Pancreas (tissue), 10 donors: ENCODE results near the gene NT5DC1. TPM values are rescaled to one million over a fixed set of nuclear protein-coding genes. Genes with fewer than 3 reads are reported as not detected.
A peak's percentile ranks its signal among the peaks of the same experiment; 100 is the strongest.

ENCODE experiments used
- ATAC-seq, 4 donors: fragments of 200-7000 bp; cut with Tn5 transposase; one replicate each; pipeline versions ENCODE4 v1.8.0 to v1.9.1; 2020; ENCODE audit warnings: mild to moderate bottlenecking in 4 of 4, moderate library complexity in 4 of 4
- DNase-seq, 6 donors: peaks; one replicate each; pipeline ENCODE4 v3.0.0-alpha.2; 2020
- FAIRE-seq: peaks from 2 replicates; lab custom pipeline; 2012; peaks lifted over from hg19 to GRCh38; lab: Jason Lieb, UNC
- H3K27ac ChIP-seq, 4 donors: fragments of 200-600 bp; sonication (generic); 1 replicate in 3 of 4; 2 replicates in 1 of 4; pipeline versions ENCODE4 v1.5.0 to v1.8.0; 2020
- H3K27me3 ChIP-seq, 4 donors: fragments of 200-600 bp; one replicate each; pipeline ENCODE4 v1.8.0; 2021
- H3K36me3 ChIP-seq, 3 donors: fragments of 200-600 bp; sonication (generic) in 1 of 3; one replicate each; pipeline versions ENCODE4 v1.5.0 to v1.8.0; 2020 to 2021
- H3K4me1 ChIP-seq, 3 donors: fragments of 200-600 bp; one replicate each; pipeline ENCODE4 v1.8.0; 2021
- H3K4me3 ChIP-seq, 4 donors: fragments of 200-600 bp; sonication (generic) in 2 of 4; one replicate each; pipeline versions ENCODE4 v1.5.0 to v1.8.0; 2020 to 2021
- H3K9me3 ChIP-seq, 4 donors: fragments of 200-600 bp; one replicate each; pipeline ENCODE4 v1.8.0; 2021
- WGBS, 2 donors: extraction: QIAGEN DNeasy Blood & Tissue Kit; methylation state at CpG; one replicate each; pipeline ENCODE4 v1.1.7; 2013; 5-methylcytosine and 5-hydroxymethylcytosine counted together
- intact Hi-C, 3 donors: fragments of 100-400 bp; cut with DNase I; formaldehyde crosslinking; loops; one replicate each; pipeline versions ENCODE4 v1.11.1 to v1.14.2; 2022
- polyA plus RNA-seq, 2 donors: library from polyadenylated mRNA; stranded (reverse); fragments of 200-250 nt; gene quantifications; one replicate each; pipeline ENCODE4 v1.2.3, GENCODE V29; 2013
- total RNA-seq, 6 donors: library from RNA; stranded (reverse); fragmentation: NEBNext Ultra II Directional in 4 of 6; extraction: Animal tissue kit (Norgen Biotek cat#: 25700) in 4 of 6; gene quantifications; one replicate each; pipeline versions ENCODE4 v1.2.1 to v1.2.4, GENCODE V29; 2021 to 2023
- TF ChIP-seq, protein P1 (sequence below), 4 donors: fragments of 200-600 bp; sonication (generic) in 3 of 4; IDR thresholded peaks; one replicate each; pipeline versions ENCODE4 v1.5.0 to v1.8.0; 2021; ENCODE audit warnings: antibody characterized with exemption in 4 of 4
- donor health status: healthy with polysubstance abuse.
- donor health status: DM: no; HTN: no; CAD: no; lungs with moderate emphysema.
- donor health status: DM: no; HTN: no; CAD: no.
- donor health status: control.
- donor health status: control.
- donor health status: Bipolar disorder and iron deficiency.
- donor health status: DM: yes; HTN: yes; CAD: no.
- donor health status: DM: no; HTN: no; CAD: no.
- donor health status: DM: no; HTN: no; CAD: no.
- donor health status: DM: yes; HTN: yes; CAD: no.

The NT5DC1 gene
- total and polyA plus RNA-seq, 8 donors = 4.4 to 28.3 (median 20.4) TPM

DNA sequence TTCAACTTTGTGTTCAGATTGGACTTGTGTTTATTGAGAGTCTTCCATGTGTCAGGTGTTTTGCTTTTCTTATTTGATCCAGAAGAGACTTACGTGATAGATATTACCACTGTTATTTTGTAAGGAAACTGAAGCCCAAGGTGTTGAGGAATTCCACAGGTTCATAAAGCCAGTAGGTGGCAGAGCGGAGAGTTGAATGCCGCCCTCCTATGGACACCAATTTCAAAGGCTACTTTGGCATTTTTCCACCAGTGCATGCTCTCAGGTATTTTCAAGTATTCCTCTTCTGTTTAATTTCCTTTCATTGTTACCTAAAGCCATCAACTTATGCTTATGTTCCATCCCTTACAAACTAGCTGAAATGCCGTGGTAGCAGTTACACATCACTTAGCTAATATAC is 39.3 kb downstream of the NT5DC1 start:
- H3K36me3 ChIP-seq = no peaks in the 10 kb centered on the region
- FAIRE-seq = no peak
- TF ChIP-seq, protein P1, sequence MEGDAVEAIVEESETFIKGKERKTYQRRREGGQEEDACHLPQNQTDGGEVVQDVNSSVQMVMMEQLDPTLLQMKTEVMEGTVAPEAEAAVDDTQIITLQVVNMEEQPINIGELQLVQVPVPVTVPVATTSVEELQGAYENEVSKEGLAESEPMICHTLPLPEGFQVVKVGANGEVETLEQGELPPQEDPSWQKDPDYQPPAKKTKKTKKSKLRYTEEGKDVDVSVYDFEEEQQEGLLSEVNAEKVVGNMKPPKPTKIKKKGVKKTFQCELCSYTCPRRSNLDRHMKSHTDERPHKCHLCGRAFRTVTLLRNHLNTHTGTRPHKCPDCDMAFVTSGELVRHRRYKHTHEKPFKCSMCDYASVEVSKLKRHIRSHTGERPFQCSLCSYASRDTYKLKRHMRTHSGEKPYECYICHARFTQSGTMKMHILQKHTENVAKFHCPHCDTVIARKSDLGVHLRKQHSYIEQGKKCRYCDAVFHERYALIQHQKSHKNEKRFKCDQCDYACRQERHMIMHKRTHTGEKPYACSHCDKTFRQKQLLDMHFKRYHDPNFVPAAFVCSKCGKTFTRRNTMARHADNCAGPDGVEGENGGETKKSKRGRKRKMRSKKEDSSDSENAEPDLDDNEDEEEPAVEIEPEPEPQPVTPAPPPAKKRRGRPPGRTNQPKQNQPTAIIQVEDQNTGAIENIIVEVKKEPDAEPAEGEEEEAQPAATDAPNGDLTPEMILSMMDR (IDR thresholded peaks at IDR 0.05) = no peak
- no peak overlapping the region for H3K27ac ChIP-seq
- H3K4me1 ChIP-seq = peaks cover 0 to 2% (median 0%) of the 10 kb centered on the region in 3 donors
- no peak overlapping the region for H3K4me3 ChIP-seq
- ATAC-seq = no peak
- WGBS, 2 donors = 88 to 90% methylated on average over 4 of the region's 4 CpGs
- H3K9me3 ChIP-seq = no peaks in the 10 kb centered on the region
- no peak for DNase-seq
- intact Hi-C loops = no loop called here
- no peaks in the 10 kb centered on the region for H3K27me3 ChIP-seq

DNA sequence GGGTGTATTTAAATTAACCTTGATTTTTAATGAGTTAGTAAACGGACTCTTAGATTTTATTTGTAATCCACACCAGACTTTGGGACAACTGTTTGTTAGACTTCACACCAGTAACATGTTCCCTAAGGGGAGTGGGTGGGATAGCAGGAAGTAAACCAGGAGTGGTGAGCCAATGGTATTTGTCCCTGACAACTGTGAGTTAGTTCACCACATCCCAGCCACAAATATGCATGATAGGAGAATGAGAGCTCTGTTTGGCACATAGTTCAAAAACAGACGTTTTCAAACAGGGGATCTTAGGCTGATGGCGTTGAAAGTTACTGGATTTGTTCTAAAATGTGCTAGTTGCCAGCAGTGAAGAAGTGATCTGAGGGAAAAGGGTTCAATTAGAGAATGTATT is 44.0 kb downstream of the NT5DC1 start:
- TF ChIP-seq, protein P1 (IDR thresholded peaks at IDR 0.05) = no peak
- DNase-seq = no peak
- H3K27ac ChIP-seq = no peak overlapping the region
- no peaks in the 10 kb centered on the region for H3K36me3 ChIP-seq
- no peaks in the 10 kb centered on the region for H3K9me3 ChIP-seq
- peak in 2 of 4 donors; percentile 21 to 56 for ATAC-seq
- H3K4me1 ChIP-seq = peaks cover 0 to 6% (median 0%) of the 10 kb centered on the region in 3 donors
- intact Hi-C loops = no loop called here
- H3K4me3 ChIP-seq = no peak overlapping the region
- H3K27me3 ChIP-seq = no peaks in the 10 kb centered on the region
- WGBS, 2 donors = 63 to 65% methylated on average over 3 of the region's 3 CpGs
- no peak for FAIRE-seq

DNA sequence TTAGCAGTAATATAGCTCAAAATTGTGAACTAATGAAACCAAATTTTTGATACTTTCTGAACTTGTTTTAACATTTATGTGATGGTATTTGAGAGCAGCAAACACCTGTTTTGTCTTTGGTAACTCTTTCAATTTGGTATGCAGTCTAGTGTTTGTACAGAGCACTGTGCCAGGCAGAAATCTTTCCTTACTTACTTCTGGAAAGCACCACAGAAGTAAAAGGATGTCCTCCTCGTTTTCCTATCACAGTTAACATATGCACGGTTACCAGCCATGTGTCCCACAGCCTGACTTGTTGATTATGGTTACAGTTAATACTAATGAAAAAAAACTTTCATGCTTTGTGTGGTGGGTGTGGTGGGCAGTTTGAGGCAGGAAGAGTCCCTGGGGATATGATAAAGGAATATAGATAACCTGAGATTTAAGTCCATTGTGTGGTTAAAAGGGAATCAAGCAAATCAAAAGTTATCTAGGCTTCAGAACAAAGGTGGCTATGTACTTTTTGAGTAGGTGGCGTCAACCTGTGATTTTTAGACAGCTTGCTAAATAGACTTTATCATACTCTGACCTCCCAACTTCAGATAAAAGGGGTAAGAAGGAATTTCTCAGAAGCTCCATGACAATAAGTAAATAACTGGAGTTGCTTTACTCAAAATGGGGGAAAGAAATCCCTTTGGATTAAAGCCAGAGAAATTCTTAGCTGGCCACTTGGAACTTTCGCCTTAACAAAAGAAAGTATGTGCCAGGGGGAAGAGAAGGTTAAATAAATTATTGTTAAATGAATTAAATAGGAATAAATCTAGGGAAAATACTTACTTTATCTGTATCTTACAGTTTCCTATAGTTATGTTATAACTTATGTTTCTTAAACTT is 45.4 kb downstream of the NT5DC1 start:
- TF ChIP-seq, protein P1 (IDR thresholded peaks at IDR 0.05) = no peak
- Histone ChIP-seq H3K4me1 (peaks cover 0 to 6% (median 0%) of the 10 kb centered on the region in 3 donors), H3K27me3 (no peaks in the 10 kb centered on the region), H3K27ac (no peak overlapping the region), H3K36me3 (no peaks in the 10 kb centered on the region), H3K4me3 (no peak overlapping the region), H3K9me3 (no peaks in the 10 kb centered on the region)
- no peak for FAIRE-seq
- 59 to 63% methylated on average over 4 of the region's 4 CpGs for WGBS, 2 donors
- intact Hi-C loops = no loop called here
- peak in 1 of 4 donors; percentile 24 for ATAC-seq
- no peak for DNase-seq

DNA sequence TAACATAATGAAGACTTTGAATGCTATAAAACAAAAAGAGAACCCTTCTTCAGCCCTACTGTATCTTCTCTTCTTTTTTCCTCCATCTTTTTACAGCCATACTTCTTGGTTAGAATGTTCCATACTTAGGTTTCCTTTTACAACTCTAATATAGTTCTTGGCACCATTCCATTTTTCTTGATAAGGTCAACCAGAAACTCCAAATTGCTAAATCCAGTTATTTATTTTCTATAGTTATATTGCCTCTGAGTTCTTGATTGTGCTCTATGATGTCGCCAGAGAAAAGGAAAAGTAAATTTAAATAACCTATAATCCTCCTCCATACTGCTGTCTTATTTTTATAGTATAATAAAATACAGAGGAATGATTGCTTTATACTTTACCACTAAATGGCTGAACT is 52.0 kb downstream of the NT5DC1 start:
- 27 to 40% methylated on average over 1 of the region's 1 CpG for WGBS, 2 donors

More for the DNA sequence above, 52.0 kb downstream of the NT5DC1 start:
- FAIRE-seq = no peak
- Histone ChIP-seq H3K27ac (no peak overlapping the region), H3K9me3 (no peaks in the 10 kb centered on the region), H3K4me3 (no peak overlapping the region), H3K4me1 (no peaks in the 10 kb centered on the region), H3K36me3 (no peaks in the 10 kb centered on the region), H3K27me3 (no peaks in the 10 kb centered on the region)
- TF ChIP-seq, protein P1 (IDR thresholded peaks at IDR 0.05) = no peak
- ATAC-seq = no peak
- intact Hi-C loops = no loop called here
- DNase-seq = no peak
